AG09319 (cell line): ENCODE data around the gene DIPK1B.

ENCODE experiments used
- DNase-seq: peaks from one replicate; pipeline ENCODE4 v3.0.0-alpha.2; 2010; ENCODE audit warnings: low read depth; ENCODE audit errors: extremely low read depth
- TF ChIP-seq, protein P1 (sequence below): IDR thresholded peaks from 2 replicates; pipeline ENCODE4 v1.5.1; 2011; ENCODE audit warnings: low read depth, mild to moderate bottlenecking, inconsistent platforms, low read length, moderate library complexity

DIPK1B gene

DNA sequence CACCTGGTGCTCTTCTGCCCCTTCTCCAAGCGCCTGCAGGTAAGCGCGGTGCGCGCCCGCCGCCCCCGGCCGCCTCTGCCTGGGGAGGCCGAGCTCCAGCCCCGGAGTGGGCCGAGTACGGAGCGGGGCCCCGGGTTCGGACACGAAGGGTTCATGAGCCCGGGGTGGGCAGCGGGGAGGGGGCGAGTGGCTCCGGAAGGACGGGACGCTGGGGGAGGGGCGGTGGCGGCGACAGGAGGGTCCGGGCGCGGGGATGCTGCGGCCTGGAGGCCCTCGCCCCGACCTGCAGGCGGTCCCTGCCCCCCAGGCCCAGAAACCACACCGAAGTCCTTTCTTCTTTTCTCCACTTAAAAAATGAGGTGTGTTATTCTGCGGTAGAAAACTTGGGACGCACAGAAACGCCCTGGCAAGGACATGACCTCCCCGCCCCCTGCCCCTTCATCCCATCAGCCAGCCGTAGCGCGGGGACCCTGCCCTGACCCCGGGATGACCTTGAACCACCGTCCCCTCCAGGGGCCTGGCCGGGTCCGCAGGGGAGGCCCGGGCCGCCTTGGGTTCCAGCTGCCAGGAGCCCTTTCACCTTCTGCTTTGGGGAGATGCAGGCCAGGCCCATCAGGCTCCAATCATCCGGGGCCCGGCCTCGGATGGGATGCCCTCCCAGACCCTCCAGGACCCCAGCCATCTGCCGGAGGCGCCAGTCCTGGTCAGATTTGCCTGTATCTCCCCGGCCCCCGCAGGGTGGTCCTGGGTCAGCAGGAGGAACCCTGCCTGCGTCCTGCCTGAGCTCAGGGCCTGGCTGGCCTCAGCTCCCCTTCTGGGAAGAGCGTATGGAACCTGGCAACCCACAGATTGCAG is 545 bp downstream of the DIPK1B start:
- DNase-seq = no peak
- TF ChIP-seq, protein P1, sequence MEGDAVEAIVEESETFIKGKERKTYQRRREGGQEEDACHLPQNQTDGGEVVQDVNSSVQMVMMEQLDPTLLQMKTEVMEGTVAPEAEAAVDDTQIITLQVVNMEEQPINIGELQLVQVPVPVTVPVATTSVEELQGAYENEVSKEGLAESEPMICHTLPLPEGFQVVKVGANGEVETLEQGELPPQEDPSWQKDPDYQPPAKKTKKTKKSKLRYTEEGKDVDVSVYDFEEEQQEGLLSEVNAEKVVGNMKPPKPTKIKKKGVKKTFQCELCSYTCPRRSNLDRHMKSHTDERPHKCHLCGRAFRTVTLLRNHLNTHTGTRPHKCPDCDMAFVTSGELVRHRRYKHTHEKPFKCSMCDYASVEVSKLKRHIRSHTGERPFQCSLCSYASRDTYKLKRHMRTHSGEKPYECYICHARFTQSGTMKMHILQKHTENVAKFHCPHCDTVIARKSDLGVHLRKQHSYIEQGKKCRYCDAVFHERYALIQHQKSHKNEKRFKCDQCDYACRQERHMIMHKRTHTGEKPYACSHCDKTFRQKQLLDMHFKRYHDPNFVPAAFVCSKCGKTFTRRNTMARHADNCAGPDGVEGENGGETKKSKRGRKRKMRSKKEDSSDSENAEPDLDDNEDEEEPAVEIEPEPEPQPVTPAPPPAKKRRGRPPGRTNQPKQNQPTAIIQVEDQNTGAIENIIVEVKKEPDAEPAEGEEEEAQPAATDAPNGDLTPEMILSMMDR = no peak

DNA sequence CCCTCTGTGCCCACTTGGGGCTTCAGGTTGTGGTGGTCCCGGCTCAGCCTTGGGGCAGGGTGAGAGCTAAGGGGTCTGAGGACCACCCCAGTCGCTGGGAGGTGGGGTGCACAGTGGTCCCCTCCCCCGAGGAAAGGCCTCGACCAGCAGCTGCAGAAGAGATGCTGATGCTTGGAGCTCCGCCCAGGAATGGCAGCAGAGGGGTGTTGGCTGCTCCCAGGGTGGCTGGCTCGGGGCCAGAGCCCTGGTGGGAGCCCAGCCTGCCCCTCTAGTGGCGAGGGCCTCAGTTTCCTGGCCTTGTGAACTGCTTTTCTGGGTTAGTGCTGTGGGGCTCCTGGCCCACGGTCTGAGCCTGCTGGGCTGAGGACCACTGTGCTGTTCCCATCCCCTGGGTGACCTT is 1.2 kb downstream of the DIPK1B start:
- TF ChIP-seq, protein P1 = no peak
- no peak for DNase-seq

DNA sequence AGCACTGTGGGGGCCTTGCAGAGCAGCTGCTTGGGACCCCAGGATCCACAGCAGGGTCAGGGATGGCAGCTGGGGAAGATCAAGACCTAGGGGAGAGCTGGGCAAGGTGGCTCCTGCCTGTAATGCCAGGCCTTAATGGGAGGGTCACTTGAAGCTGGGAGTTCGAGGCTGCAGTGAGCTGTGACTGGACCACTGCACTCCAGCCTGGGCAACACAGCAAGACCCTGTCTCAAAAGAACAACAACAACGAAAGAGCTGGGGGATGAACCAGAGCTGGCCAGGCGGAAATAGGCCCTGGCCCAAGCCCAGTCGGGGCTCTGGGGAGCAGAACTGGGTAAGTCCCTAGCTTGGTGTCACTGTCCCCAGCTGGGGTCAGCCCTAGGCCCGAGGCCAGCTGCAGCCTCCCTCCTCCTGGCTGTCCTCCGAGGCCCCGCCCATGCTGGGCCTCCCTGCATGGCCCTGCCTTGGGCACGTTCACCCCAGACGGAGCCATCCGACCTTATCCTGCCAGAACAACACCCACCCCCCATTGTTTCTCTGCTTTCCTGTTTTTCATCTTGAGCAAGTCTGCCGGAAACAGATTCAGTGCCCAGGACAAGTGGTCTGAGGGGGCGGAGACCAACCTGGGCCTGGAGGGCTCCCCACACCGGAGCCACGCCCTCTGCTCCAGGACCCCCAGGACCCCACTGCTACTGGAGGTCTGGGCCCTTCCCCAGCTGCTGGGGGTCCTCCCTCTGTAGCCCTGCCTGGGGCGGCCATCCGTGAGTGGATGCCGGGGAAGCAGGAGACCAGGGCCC is 1.9 kb downstream of the DIPK1B start:
- TF ChIP-seq, protein P1 = no peak
- no peak for DNase-seq

DNA sequence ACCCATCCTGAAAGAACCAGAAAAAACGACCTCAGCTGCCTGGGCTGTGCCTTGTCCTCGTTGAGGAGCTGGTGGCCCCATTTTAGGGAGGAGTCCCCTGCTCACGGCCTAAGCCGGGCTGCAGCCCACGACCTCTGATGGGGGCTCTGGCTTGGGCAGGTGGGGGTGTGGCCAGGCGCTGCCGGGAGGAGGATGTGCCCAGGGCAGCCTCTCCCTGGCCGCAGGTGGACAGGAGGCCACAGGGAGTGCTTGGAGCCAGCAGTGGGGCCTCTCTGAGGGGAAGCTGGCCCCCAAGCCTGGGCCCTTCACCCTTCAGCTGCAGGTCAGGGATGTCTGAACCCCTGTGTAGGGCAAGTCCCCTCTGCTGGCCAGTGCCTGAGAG is 2.5 kb downstream of the DIPK1B start:
- TF ChIP-seq, protein P1 = no peak
- no peak for DNase-seq

DNA sequence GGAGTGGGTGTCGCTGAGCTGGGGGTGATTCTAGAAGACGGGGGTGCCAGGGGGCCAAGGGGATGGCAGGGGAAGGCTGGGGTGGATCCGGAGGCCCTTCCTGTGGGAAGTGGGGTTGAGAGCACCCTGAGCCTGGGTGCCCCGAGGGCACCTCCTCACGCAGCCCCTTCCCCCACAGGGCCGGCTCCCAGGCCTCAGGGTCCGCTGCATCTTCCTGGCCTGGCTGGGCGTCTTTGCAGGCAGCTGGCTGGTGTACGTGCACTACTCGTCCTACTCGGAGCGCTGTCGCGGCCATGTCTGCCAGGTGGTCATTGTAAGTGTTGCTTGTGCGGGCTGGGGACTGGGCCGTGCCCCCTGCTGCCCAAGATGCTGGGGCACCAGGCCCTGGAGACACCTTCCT is 5.0 kb downstream of the DIPK1B start:
- TF ChIP-seq, protein P1 = no peak
- DNase-seq = no peak

DNA sequence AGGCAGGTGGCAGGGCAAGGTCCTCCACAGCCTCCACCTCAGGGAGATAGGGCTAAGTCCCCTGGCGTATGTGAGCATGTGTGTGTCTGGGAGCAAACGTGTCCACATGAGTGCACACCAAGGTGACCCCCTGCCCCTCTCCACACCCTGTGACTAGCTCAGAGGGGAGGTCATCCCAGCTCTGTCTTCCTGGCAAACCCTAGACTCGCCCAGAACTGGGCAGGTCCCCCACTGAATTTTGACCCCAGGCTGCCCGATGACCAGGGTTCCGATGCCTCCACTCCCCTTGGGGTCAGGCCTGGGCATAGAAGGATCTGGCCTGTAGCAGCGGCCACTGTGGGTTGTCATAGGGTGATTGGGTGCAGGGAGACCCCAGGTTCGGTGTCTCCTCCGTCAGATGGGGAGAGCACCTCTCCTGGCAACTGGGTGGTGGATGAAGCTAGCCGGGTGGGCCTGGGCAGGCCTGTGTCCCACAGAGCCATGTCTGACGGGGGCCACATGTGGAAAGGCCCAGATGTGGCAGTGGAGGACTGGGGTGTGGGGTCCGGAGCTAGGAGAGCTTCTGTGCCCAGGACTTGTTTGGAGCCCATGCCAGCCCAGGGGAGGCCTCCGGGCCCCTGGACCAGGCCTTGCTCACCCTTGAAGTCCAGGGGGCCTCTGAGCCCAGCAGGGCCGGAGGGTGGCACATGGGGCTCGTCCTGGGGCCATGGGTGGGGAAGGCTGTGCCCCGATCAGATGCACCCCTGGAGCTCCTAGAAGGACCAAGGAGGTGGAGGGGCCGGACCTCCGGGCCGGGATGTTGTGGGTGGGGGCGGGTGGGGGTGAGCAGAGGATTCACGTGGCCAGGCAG is 6.2 kb downstream of the DIPK1B start:
- TF ChIP-seq, protein P1 = no peak
- DNase-seq = no peak
